ENCODE results near the gene YY1. TPM values are rescaled to one million over a fixed set of nuclear protein-coding genes. Genes with fewer than 3 reads are reported as not detected.

YY1 gene
- total and polyA plus RNA-seq, 2 experiments from 2014 or later, result 88.2 to 128 TPM

DNA sequence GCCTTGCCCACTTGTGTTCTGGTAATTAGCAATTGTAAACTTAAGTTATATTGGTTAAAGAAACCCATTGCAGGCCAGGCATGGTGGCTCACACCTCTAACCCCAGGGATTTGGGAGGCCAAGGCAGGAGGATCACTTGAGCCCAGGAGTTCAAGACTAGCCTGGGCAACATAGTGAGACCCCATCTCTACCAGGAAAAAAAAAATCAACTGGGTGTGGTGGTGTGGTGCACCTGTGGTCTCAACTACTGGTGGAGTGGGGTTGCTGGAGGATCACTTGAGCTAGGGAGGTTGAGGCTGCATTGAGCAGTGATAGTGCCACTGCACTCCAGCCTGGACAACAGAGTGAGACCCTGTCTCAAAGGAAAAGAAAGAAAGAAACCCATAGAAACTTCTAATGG, 13.7 kb downstream of the YY1 start:
- H3K27me3 Mint-ChIP-seq (ENCODE audit: insufficient read depth, low read depth, poor library complexity), result no peaks in the 10 kb centered on the region
- no peak overlapping the region for H2AFZ ChIP-seq
- no peak overlapping the region for H3K4me3 ChIP-seq
- no peak overlapping the region for H3K4me3 Mint-ChIP-seq
- TF ChIP-seq, protein P1, sequence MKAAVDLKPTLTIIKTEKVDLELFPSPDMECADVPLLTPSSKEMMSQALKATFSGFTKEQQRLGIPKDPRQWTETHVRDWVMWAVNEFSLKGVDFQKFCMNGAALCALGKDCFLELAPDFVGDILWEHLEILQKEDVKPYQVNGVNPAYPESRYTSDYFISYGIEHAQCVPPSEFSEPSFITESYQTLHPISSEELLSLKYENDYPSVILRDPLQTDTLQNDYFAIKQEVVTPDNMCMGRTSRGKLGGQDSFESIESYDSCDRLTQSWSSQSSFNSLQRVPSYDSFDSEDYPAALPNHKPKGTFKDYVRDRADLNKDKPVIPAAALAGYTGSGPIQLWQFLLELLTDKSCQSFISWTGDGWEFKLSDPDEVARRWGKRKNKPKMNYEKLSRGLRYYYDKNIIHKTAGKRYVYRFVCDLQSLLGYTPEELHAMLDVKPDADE (IDR thresholded peaks at IDR 0.05), result no peak
- no peak for TF ChIP-seq CREB1 (CRISPR knock-in tag; IDR thresholded peaks at IDR 0.05; ENCODE audit: low read depth)
- no peak for TF ChIP-seq NANOG (IDR thresholded peaks at IDR 0.05; ENCODE audit: borderline replicate concordance)
- no peak overlapping the region for H3K4me2 ChIP-seq
- H3K4me1 Mint-ChIP-seq, result peaks cover 21% of the 10 kb centered on the region; the same call in 2 of the 3 replicates
- DNase-seq (ENCODE audit: low spot score) (no peak), ATAC-seq (no peak)
- peaks cover 97% of the 10 kb centered on the region for H4K20me1 ChIP-seq (replicated peaks; ENCODE audit: insufficient read depth)
- no peaks in the 10 kb centered on the region for H3K36me3 ChIP-seq (ENCODE audit: insufficient read depth)
- peaks cover 17% of the 10 kb centered on the region for H3K4me1 ChIP-seq (ENCODE audit: insufficient read depth)
- H3K9me2 ChIP-seq (ENCODE audit: insufficient read depth), result no peaks in the 10 kb centered on the region
- no peaks in the 10 kb centered on the region; the same call in 1 of the 2 replicates for H3F3A ChIP-seq (replicated peaks; ENCODE audit: low read depth)
- H3K79me2 ChIP-seq (replicated peaks; ENCODE audit: insufficient read depth), result peaks cover 100% of the 10 kb centered on the region
- peaks cover 4% of the 10 kb centered on the region; the same call in 2 of the 3 replicates for H3K36me3 Mint-ChIP-seq (ENCODE audit: low read depth)
- H3K27ac Mint-ChIP-seq, result no peak overlapping the region
- H3K9me3 Mint-ChIP-seq, result no peaks in the 10 kb centered on the region
- H3K27me3 ChIP-seq (ENCODE audit: insufficient read depth), result no peaks in the 10 kb centered on the region
- H3K27ac ChIP-seq (ENCODE audit: low read depth), result no peak overlapping the region

DNA sequence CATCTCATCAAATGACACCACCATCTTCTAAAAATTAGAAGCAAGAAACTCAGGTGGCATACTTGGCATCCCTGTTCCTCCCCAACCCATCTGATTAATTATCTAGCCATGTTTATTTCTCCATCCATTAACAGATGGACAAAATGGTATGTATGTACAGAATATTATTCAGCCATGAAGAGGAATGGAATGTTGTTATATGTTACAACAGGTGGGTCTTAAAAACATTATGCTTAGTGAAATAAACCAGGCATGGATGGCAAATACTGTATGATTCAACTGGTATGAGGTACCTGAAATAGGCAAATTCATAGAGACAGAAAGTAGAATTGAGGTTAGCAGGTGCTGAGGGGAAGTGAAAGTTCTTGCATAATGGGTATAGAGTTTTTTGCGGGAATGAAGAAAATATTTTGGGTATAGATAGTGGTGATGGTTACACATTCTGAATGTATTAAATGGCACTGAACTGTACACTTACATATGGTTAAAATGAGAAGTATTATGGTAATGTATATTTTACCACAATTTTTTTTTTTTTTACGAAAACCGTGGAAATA, 17.5 kb downstream of the YY1 start:
- Histone ChIP-seq H3K4me3 (no peak overlapping the region), H3F3A (replicated peaks; ENCODE audit: low read depth) (0 out of 2 replicates have a peak, but pooled peaks cover 4% of the 10 kb centered on the region), H3K79me2 (replicated peaks; ENCODE audit: insufficient read depth) (peaks cover 100% of the 10 kb centered on the region), H3K36me3 (ENCODE audit: insufficient read depth) (no peaks in the 10 kb centered on the region), H2AFZ (no peak overlapping the region), H3K27me3 (ENCODE audit: insufficient read depth) (no peaks in the 10 kb centered on the region), H3K4me1 (ENCODE audit: insufficient read depth) (no peaks in the 10 kb centered on the region; the same call in 1 of the 2 replicates), H3K27ac (ENCODE audit: low read depth) (no peak overlapping the region), H4K20me1 (replicated peaks; ENCODE audit: insufficient read depth) (peaks cover 87% of the 10 kb centered on the region), H3K9me2 (ENCODE audit: insufficient read depth) (no peaks in the 10 kb centered on the region), H3K4me2 (no peak overlapping the region)
- DNase-seq (ENCODE audit: low spot score) (no peak), ATAC-seq (no peak)
- Mint-ChIP-seq H3K36me3 (ENCODE audit: low read depth) (no peaks in the 10 kb centered on the region), H3K9me3 (no peaks in the 10 kb centered on the region), H3K4me1 (peaks cover 3% of the 10 kb centered on the region; the same call in 1 of the 3 replicates), H3K27ac (no peak overlapping the region), H3K4me3 (no peak overlapping the region), H3K27me3 (ENCODE audit: insufficient read depth, low read depth, poor library complexity) (peaks cover 2% of the 10 kb centered on the region)
- no peak for TF ChIP-seq EZH2phosphoT487 (IDR thresholded peaks at IDR 0.05; ENCODE audit: unreplicated experiment)
- no peak for TF ChIP-seq JUNB (IDR thresholded peaks at IDR 0.05; ENCODE audit: unreplicated experiment)
- no peak for TF ChIP-seq STAT1 (IDR thresholded peaks at IDR 0.05; ENCODE audit: unreplicated experiment)

DNA sequence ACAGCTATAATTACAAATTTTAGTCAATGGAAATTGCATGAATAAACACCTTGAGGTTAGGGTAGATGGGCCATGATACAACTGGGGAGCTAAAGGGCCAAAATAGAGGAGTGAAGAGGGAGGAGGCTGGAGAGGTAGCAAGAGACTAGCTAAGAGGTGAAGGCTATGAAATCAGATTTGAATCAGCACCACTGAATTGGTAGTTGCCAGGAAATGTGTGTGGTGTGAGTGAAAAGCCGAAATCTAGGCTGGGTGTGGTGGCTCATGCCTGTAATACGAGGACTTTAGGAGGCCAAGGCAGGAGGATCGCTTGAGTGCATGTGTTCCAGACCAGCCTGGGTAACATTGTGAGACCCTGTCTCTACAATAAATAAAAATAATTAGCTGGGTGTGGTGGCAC, 22.7 kb downstream of the YY1 start:
- TF ChIP-seq, protein P2, sequence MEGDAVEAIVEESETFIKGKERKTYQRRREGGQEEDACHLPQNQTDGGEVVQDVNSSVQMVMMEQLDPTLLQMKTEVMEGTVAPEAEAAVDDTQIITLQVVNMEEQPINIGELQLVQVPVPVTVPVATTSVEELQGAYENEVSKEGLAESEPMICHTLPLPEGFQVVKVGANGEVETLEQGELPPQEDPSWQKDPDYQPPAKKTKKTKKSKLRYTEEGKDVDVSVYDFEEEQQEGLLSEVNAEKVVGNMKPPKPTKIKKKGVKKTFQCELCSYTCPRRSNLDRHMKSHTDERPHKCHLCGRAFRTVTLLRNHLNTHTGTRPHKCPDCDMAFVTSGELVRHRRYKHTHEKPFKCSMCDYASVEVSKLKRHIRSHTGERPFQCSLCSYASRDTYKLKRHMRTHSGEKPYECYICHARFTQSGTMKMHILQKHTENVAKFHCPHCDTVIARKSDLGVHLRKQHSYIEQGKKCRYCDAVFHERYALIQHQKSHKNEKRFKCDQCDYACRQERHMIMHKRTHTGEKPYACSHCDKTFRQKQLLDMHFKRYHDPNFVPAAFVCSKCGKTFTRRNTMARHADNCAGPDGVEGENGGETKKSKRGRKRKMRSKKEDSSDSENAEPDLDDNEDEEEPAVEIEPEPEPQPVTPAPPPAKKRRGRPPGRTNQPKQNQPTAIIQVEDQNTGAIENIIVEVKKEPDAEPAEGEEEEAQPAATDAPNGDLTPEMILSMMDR (conservative IDR thresholded peaks at IDR 0.05; ENCODE audit: low read depth in 2 of 2), result no peak
- TF ChIP-seq EZH2 (IDR thresholded peaks at IDR 0.05; ENCODE audit: low read depth, unreplicated experiment), result no peak
- no peak for TF ChIP-seq POLR2AphosphoS5 (IDR thresholded peaks at IDR 0.05; ENCODE audit: low read depth)
- TF ChIP-seq EZH2phosphoT487 (IDR thresholded peaks at IDR 0.05; ENCODE audit: unreplicated experiment), result no peak
- TF ChIP-seq JUNB (IDR thresholded peaks at IDR 0.05; ENCODE audit: unreplicated experiment), result no peak
- no peak for TF ChIP-seq ZNF331 (CRISPR knock-in tag; IDR thresholded peaks at IDR 0.05; ENCODE audit: low read depth)
- ATAC-seq (no peak), DNase-seq (ENCODE audit: low spot score) (no peak)
- peak overlapping the region; percentile 69 for H3K27ac ChIP-seq (ENCODE audit: low read depth)
- H2AFZ ChIP-seq, result no peak overlapping the region
- H3K4me3 Mint-ChIP-seq, result no peak overlapping the region
- no peak overlapping the region for H3K27ac Mint-ChIP-seq
- peaks cover 7% of the 10 kb centered on the region for H3K4me1 ChIP-seq (ENCODE audit: insufficient read depth)
- H3K4me1 Mint-ChIP-seq, result peaks cover 18% of the 10 kb centered on the region
- 0 out of 2 replicates have a peak, but pooled peaks cover 14% of the 10 kb centered on the region for H3F3A ChIP-seq (replicated peaks; ENCODE audit: low read depth)
- H3K4me3 ChIP-seq, result no peak overlapping the region
- H3K4me2 ChIP-seq, result no peak overlapping the region
- peaks cover 89% of the 10 kb centered on the region for H4K20me1 ChIP-seq (replicated peaks; ENCODE audit: insufficient read depth)
- peaks cover 2% of the 10 kb centered on the region for H3K27me3 Mint-ChIP-seq (ENCODE audit: insufficient read depth, low read depth, poor library complexity)
- no peaks in the 10 kb centered on the region for H3K9me3 Mint-ChIP-seq
- peaks cover 29% of the 10 kb centered on the region for H3K36me3 Mint-ChIP-seq (ENCODE audit: low read depth)
- H3K27me3 ChIP-seq (ENCODE audit: insufficient read depth), result no peaks in the 10 kb centered on the region
- no peaks in the 10 kb centered on the region for H3K9me2 ChIP-seq (ENCODE audit: insufficient read depth)
- H3K79me2 ChIP-seq (replicated peaks; ENCODE audit: insufficient read depth), result peaks cover 100% of the 10 kb centered on the region
- peaks cover 11% of the 10 kb centered on the region for H3K36me3 ChIP-seq (ENCODE audit: insufficient read depth)
